ENCODE data around the gene NUDT3. TPM values are rescaled to one million over a fixed set of nuclear protein-coding genes. Genes with fewer than 3 reads are reported as not detected.

NUDT3 gene
- total RNA-seq, 1 donor from 2014 or later, result 38.2 TPM

- no peak for DNase-seq (ENCODE audit: low spot score)
- intact Hi-C loops (cut with DNase I), result no loop called here
These were observed 41.6 kb downstream of the NUDT3 start for GRCh38 chr6:34350934-34351217.

- no peak for DNase-seq (ENCODE audit: low spot score)
- intact Hi-C loops (cut with DNase I), result no loop called here
These were observed 42.1 kb downstream of the NUDT3 start for GRCh38 chr6:34350137-34350933.

GRCh38 chr6:34349211-34349610 is 43.3 kb downstream of the NUDT3 start:
- DNase-seq (ENCODE audit: low spot score), result no peak
- intact Hi-C loops (cut with DNase I), result no loop called here

GRCh38 chr6:34347303-34347702 is 45.2 kb downstream of the NUDT3 start:
- no peak for DNase-seq (ENCODE audit: low spot score)
- intact Hi-C loops (cut with DNase I), result no loop called here

GRCh38 chr6:34346175-34347119 is 46.0 kb downstream of the NUDT3 start:
- intact Hi-C loops (cut with DNase I), result no loop called here
- DNase-seq (ENCODE audit: low spot score), result no peak

GRCh38 chr6:34343806-34344205 is 48.7 kb downstream of the NUDT3 start:
- intact Hi-C loops (cut with DNase I), result loop anchor here (5.0 kb wide), 1 partner anchor 57 kb away; no protein-coding TSS in a partner anchor
- DNase-seq (ENCODE audit: low spot score), result no peak

GRCh38 chr6:34342247-34342646 is 50.2 kb downstream of the NUDT3 start:
- no peak for DNase-seq (ENCODE audit: low spot score)
- intact Hi-C loops (cut with DNase I), result loop anchor here (5.0 kb wide), 1 partner anchor 55 kb away; no protein-coding TSS in a partner anchor

GRCh38 chr6:34341481-34341971 is 50.9 kb downstream of the NUDT3 start:
- intact Hi-C loops (cut with DNase I), result loop anchor here (5.0 kb wide), 1 partner anchor 54 kb away; no protein-coding TSS in a partner anchor

GRCh38 chr6:34340906-34341480 is 51.5 kb downstream of the NUDT3 start:
- intact Hi-C loops (cut with DNase I), result loop anchor here (5.0 kb wide), 1 partner anchor 54 kb away; no protein-coding TSS in a partner anchor
- DNase-seq (ENCODE audit: low spot score), result no peak

More at GRCh38 chr6:34341481-34341971, 50.9 kb downstream of the NUDT3 start:
- no peak for DNase-seq (ENCODE audit: low spot score)

- intact Hi-C loops (cut with DNase I), result loop anchor here (5.0 kb wide), 1 partner anchor 53 kb away; no protein-coding TSS in a partner anchor
- DNase-seq (ENCODE audit: low spot score), result no peak
These were observed 52.1 kb downstream of the NUDT3 start for GRCh38 chr6:34340394-34340793.

- intact Hi-C loops (cut with DNase I), result loop anchor here (5.0 kb wide), 2 partner anchors 52 to 53 kb away; partner anchors contain the start of gene NUDT3
- DNase-seq (ENCODE audit: low spot score), result no peak
These were observed 52.5 kb downstream of the NUDT3 start for GRCh38 chr6:34339971-34340370.

- no peak for DNase-seq (ENCODE audit: low spot score)
- intact Hi-C loops (cut with DNase I), result loop anchor here (5.0 kb wide), 1 partner anchor 53 kb away; the partner anchor contains the start of gene NUDT3
These were observed 53.0 kb downstream of the NUDT3 start for GRCh38 chr6:34339432-34339831.

GRCh38 chr6:34338811-34339210 is 53.7 kb downstream of the NUDT3 start:
- DNase-seq (ENCODE audit: low spot score), result no peak
- intact Hi-C loops (cut with DNase I), result loop anchor here (5.0 kb wide), 1 partner anchor 53 kb away; the partner anchor contains the start of gene NUDT3

GRCh38 chr6:34338377-34338776 is 54.1 kb downstream of the NUDT3 start:
- DNase-seq (ENCODE audit: low spot score), result no peak
- intact Hi-C loops (cut with DNase I), result loop anchor here (5.0 kb wide), 1 partner anchor 54 kb away; the partner anchor contains the start of gene NUDT3

- intact Hi-C loops (cut with DNase I), result loop anchor here (5.0 kb wide), 1 partner anchor 57 kb away; the partner anchor contains the start of gene NUDT3
- DNase-seq (ENCODE audit: low spot score), result no peak
These were observed 57.6 kb downstream of the NUDT3 start for GRCh38 chr6:34334796-34335416.

- DNase-seq (ENCODE audit: low spot score), result no peak
- intact Hi-C loops (cut with DNase I), result no loop called here
These were observed 58.6 kb downstream of the NUDT3 start for GRCh38 chr6:34333858-34334257.

GRCh38 chr6:34332251-34333198 is 59.9 kb downstream of the NUDT3 start:
- intact Hi-C loops (cut with DNase I), result no loop called here
- DNase-seq (ENCODE audit: low spot score), result no peak
